ENCODE measurements around the gene LRRC4B.

DNA sequence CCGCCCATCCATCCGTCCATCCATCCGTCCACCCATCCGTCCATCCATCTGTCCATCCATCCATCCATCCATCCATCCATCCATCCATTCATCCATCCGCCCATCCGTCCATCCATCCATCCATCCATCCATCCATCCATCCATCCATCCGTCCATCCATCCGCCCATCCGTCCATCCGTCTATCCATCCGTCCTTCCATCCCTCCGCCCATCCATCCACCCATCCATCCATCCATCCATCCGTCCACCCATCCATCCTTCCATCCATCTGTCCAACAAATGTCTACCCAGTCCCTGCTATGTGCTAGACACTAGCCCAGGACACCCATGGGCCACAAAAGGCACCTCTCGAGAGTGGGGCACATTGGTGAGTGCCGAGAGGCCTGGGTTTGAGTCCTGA is 15.7 kb downstream of the LRRC4B start:
- TF ChIP-seq CTCF (IDR thresholded peaks at IDR 0.05; ENCODE audit: poor library complexity) (no peak), EZH2phosphoT487 (IDR thresholded peaks at IDR 0.05; ENCODE audit: low read depth, severe bottlenecking, unreplicated experiment) (no peak)

Measured in hepatocyte (in vitro differentiated cells).